ENCODE measurements around the gene TMEM220.

DNA sequence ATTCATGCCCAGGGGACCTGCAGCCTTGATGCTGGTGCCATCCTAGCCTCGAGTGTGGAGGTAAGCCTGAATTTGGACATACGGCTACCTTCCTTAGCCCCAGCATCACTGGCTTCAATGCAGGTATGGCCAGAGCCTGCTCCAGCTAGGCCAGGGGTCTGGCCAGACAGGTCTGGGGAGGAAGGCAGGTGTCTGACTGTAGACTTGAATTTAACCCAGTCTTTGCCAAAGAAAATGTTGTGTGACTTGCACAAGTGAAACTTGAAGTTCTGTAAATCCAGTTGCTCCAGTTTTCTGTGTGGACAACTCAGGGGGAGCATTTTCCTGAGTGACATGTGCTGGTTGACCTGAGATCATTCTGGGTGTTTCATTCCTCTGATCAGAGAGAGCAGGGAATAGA lies 41.3 kb upstream of the TMEM220 start:
- no peak for TF ChIP-seq SP1 (CRISPR knock-in tag; IDR thresholded peaks at IDR 0.05)
- no peak for TF ChIP-seq MTA3 (IDR thresholded peaks at IDR 0.05; ENCODE audit: borderline replicate concordance)

Measured in K562 (cell line).